ENCODE data around the gene CLCNKB. TPM values are rescaled to one million over a fixed set of nuclear protein-coding genes. Genes with fewer than 3 reads are reported as not detected.

Gene CLCNKB
- total RNA-seq, 1 donor from 2014 or later, result 3.0 TPM

- TF ChIP-seq CTCF (IDR thresholded peaks at IDR 0.05; ENCODE audit: unreplicated experiment), result no peak
- Mint-ChIP-seq H3K9me3 (no peaks in the 10 kb centered on the region), H3K36me3 (no peaks in the 10 kb centered on the region), H3K27ac (no peak overlapping the region), H3K27me3 (ENCODE audit: low read depth) (no peaks in the 10 kb centered on the region), H3K4me1 (peaks cover 20% of the 10 kb centered on the region), H3K4me3 (no peak overlapping the region)
- no peak for DNase-seq (ENCODE audit: low spot score in 2 of 2, unreplicated experiment in 2 of 2)
These were observed 19.7 kb downstream of the CLCNKB start for GRCh38 chr1:16063226-16063829.

GRCh38 chr1:16063921-16064320, 20.3 kb downstream of the CLCNKB start:
- no peaks in the 10 kb centered on the region for H3K36me3 Mint-ChIP-seq
- no peak for DNase-seq (ENCODE audit: low spot score in 2 of 2, unreplicated experiment in 2 of 2)
- H3K9me3 Mint-ChIP-seq, result no peaks in the 10 kb centered on the region
- TF ChIP-seq CTCF (IDR thresholded peaks at IDR 0.05; ENCODE audit: unreplicated experiment), result no peak
- H3K4me1 Mint-ChIP-seq, result peaks cover 20% of the 10 kb centered on the region
- H3K27ac Mint-ChIP-seq, result no peak overlapping the region
- H3K4me3 Mint-ChIP-seq, result no peak overlapping the region
- H3K27me3 Mint-ChIP-seq (ENCODE audit: low read depth), result no peaks in the 10 kb centered on the region

GRCh38 chr1:16064536-16065268, 21.1 kb downstream of the CLCNKB start:
- H3K4me3 Mint-ChIP-seq, result no peak overlapping the region
- no peaks in the 10 kb centered on the region for H3K36me3 Mint-ChIP-seq
- no peaks in the 10 kb centered on the region for H3K9me3 Mint-ChIP-seq
- TF ChIP-seq CTCF (IDR thresholded peaks at IDR 0.05; ENCODE audit: unreplicated experiment), result no peak
- H3K27me3 Mint-ChIP-seq (ENCODE audit: low read depth), result no peaks in the 10 kb centered on the region
- H3K27ac Mint-ChIP-seq, result no peak overlapping the region
- H3K4me1 Mint-ChIP-seq, result peaks cover 20% of the 10 kb centered on the region
- no peak for DNase-seq (ENCODE audit: low spot score in 2 of 2, unreplicated experiment in 2 of 2)

GRCh38 chr1:16065269-16065576, 21.6 kb downstream of the CLCNKB start:
- Mint-ChIP-seq H3K4me1 (peaks cover 20% of the 10 kb centered on the region), H3K9me3 (no peaks in the 10 kb centered on the region), H3K36me3 (no peaks in the 10 kb centered on the region), H3K27me3 (ENCODE audit: low read depth) (no peaks in the 10 kb centered on the region), H3K4me3 (no peak overlapping the region), H3K27ac (no peak overlapping the region)
- TF ChIP-seq CTCF (IDR thresholded peaks at IDR 0.05; ENCODE audit: unreplicated experiment), result no peak
- DNase-seq (ENCODE audit: low spot score in 2 of 2, unreplicated experiment in 2 of 2), result no peak

- Mint-ChIP-seq H3K27ac (no peak overlapping the region), H3K36me3 (no peaks in the 10 kb centered on the region), H3K9me3 (no peaks in the 10 kb centered on the region), H3K4me1 (peaks cover 15% of the 10 kb centered on the region), H3K27me3 (ENCODE audit: low read depth) (no peaks in the 10 kb centered on the region), H3K4me3 (no peak overlapping the region)
- DNase-seq (ENCODE audit: low spot score in 2 of 2, unreplicated experiment in 2 of 2), result no peak
- no peak for TF ChIP-seq CTCF (IDR thresholded peaks at IDR 0.05; ENCODE audit: unreplicated experiment)
These were observed 22.7 kb downstream of the CLCNKB start for GRCh38 chr1:16066245-16066644.

All from mesothelial cell of epicardium (in vitro differentiated cells).